GM19468 (cell line): ENCODE results near the gene PLEKHG3.

Experiments used
- ATAC-seq: cut with Tn5 transposase; IDR thresholded peaks from one replicate; pipeline ENCODE4 v1.9.1; 2021; ENCODE audit warnings: mild to moderate bottlenecking, moderate library complexity, moderate number of reproducible peaks; ENCODE audit not compliant: unreplicated experiment; ENCODE audit errors: extremely low read depth

The PLEKHG3 gene

DNA sequence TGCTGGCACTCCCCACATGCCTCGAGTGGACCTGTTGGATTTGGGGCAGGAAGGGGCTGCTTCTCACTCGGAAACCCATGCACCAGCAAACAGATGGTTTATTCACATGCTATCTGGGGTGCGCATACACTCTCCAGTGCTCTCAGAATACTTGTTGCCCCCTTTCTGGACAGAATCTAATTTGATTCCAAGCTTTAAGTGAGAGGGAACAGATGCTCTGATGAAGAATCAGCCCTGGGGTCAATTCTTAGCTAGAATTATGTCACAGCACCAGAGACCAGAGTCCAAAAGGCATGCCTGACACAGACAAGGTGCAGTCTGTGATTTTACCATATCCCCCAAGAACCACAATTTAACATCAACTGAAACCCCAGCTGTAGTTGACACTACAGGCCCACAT is 91.7 kb downstream of the PLEKHG3 start:
- ATAC-seq, result no peak

DNA sequence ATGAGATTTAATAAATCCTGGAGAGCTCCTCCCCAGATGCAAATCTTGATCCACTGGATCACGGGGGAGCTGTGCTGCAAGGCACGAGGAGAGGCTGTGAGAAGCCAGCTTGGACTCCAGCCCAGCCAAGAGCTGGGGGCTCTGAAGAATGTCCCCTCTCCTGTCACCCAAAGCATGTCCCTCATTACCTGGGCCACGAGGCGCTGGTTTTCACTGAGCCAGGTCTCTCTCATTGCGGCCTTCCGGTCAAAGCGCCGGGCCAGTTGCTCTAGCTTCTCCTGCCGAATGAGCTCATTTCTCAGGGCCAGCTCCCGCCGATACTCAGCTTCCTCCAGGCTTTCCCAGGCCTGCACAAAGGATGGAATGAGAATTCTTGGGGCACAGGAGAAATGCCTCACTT is 92.1 kb downstream of the PLEKHG3 start:
- ATAC-seq, result no peak

DNA sequence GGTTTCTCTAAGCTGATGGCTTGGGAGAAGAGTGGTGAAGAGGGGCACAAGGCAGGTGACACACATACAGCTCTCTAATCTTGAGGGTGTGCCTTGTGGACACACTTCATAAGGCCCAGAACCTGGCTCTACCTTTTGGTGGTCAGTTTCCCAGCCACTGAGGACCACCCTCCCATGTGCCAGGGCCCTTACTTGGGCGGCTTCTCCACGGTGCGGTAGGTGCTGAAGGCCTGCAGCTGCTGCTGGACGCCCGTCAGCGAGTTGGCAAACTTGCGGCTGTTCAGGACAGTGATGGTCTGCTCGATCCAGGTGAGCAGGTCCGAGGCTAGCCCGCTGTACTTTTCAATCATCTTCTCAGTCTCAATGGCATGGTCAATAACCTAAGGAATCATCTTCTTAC is 95.3 kb downstream of the PLEKHG3 start:
- no peak for ATAC-seq
